Right renal pelvis (tissue), 4 donors: ENCODE measurements around the gene VEGFB. TPM values are rescaled to one million over a fixed set of nuclear protein-coding genes. Genes with fewer than 3 reads are reported as not detected.
"Not testable (repeated sequence)": the region's sequence is repeated elsewhere in the genome, so short reads cannot be mapped to it uniquely, and the experiment has no call there.

Source experiments
- DNase-seq, 4 donors: peaks; one replicate each; pipeline ENCODE4 v3.0.0-alpha.2; 2013; ENCODE audit warnings: low read depth in 4 of 4, low spot score in 3 of 4, missing footprints in 1 of 4
- polyA plus RNA-seq, 4 donors: library from polyadenylated mRNA; unstranded; fragments of 120-200 nt; gene quantifications; one replicate each; pipeline ENCODE4 v1.2.1, GENCODE V29; 2013; ENCODE audit not compliant: insufficient read length in 4 of 4

VEGFB gene
- polyA plus RNA-seq, 4 donors = 80.7 to 98.7 (median 93.8) TPM

DNA sequence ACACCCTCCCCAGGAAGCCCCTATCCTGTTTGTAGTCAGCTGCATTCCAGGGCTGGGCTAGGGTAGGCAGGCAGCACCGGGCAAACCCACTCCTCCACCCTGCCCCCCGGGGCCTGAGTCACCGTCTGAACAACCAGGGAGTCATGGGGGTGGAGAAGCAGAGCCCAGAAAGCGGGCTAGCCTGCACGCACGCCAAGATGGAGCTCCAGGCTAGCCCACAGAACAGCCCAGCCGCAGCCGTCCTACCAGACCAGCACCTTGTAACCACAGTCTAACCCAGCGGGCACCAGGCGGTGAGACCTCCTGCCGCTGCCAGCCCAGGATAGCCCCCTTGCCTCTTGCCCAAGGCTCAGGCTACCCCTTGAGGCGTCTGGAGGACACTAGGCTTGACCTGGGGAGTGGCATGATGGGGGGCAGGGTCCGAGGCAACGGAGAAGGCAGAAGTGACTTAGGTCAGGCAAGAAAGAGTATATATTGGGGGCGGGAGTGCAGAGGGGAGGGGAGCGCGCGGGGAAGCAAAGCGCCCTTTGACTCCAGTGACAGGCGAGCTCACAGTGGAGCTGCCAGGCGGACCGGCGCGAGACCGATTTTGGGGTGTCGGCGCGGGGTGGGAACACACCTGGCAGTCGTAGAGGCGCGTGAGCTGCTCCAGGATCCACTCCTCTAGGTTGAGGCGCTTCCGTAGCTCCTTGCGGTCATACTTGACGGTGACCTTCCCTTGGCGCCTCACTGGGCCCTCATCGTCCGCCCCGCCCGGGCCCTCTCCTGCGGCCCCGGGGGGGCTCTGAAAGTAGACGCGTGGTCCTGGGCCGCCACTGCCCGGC lies 11.6 kb downstream of the VEGFB start:
- no peak for DNase-seq

DNA sequence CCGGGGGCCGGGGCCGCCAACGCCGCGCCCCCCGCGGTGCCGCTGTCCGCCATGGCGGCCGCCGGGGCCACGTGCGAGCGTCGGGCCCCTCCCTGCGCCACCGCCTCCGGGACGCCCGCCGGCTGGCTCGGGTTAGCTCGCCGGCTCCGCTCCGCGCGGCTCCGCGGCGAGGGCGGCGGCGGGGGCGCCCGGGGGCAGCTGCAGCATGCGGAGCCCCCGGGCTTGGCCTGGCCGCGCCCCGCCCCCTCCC lies 12.2 kb downstream of the VEGFB start:
- not testable (repeated sequence) for DNase-seq

GRCh38 chr11:64246871-64247728 lies 12.7 kb downstream of the VEGFB start, which contains the start of gene PPP1R14B:
Gene PPP1R14B, minus strand, starts transcription at chr11:64246943. Its CDS starts 270 bp downstream, at chr11:64246673.
- DNase-seq = no peak

DNA sequence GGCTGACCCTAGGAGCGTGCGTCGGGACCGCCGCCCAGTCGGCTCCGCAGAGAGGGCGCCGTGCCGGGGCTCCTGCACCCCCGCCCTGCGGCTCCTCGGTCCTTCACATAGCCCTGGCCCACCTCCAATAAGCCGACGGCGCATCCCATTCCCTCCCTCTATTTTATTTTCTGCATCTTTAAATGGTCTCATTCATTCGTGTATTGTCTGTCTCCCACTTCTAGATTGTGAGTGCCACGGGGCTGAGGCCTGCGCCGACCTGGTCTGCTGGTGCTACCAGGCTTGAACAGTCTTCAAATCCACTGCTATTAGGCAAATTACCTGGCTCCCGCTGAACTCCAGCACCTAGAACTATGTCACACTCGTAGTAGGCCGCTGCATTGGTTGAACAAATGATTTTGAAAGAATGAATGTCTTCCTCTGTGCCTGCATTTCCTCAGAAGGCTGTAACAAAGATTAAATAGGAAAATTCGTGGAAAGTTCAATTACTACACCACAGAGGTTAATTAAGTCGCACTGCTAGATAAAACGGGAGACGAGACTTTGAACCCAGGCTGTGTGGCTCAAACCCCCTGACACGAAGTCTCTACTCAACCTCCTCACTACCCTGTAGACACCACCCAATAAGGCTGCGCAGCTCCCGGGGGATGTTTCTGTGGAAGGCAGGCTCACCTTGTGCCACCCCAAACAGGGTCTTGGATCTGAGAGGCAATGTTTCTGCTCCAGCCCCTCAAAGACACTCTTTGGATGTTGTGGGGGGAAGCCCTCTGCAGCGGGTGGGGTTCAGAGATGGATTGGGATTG lies 13.5 kb downstream of the VEGFB start:
- no peak for DNase-seq

DNA sequence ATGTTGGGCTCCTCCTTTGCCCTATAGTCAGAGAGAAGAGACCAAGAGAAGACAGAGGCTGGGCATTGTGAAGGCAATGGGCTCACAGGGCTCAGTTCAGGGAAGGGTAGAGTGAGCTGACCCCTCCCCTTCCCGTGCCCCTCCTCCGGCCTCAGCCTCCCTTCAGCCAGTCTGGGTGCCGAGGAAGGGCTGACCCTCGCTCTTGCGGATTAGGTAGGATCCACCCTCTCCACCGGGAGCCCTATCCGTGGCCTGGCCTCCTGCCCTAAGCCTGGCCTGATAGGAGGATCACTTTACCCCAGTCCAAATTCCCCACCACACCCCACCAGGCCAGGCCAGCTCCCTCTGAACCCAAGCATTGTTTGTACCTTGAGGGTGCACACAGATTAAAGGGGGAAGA lies 14.2 kb downstream of the VEGFB start:
- no peak for DNase-seq

- DNase-seq = no peak
Observed at GRCh38 chr11:64249038-64249437, 14.7 kb downstream of the VEGFB start.

DNA sequence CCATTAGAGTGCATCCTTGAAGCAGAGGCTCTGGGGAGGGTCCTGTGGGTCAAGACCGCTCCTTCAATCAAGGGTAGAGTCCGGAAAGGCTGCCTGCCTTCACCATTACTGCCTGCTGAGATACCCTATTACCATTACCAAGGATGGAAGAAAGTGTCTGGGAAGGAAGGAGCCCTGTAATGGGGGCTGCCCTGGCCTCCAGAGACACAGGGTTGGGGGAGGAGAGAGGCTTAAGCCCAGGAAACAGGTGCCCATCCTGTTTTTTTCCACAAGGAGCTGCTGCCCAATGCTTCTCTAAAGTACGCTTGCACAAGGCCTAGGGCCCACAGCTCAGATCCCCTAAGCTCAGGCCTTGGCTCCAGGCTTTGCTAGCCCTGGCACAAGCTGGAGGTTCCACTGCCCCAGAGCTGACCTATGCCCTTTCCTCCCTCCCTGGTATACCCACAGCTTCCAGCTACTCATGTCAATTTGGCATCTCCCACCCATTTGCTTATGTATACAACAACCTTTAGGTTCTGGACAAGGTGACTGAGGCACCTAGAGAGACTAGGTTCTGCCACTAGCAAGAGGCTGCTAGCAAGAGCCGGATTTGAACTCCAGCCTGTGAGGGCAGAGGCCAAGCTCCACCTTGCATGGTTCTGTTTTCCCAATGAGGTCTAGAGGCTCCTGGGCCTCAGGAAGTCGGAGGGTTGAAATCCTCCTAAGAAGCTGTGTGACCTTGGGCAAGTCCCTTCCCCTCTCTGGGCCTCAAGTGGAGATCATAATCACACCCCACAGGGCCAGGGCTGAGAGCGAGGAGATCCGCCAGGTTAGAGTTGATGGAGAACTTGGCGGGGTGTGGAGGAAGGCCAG lies 15.4 kb downstream of the VEGFB start:
- no peak for DNase-seq

DNA sequence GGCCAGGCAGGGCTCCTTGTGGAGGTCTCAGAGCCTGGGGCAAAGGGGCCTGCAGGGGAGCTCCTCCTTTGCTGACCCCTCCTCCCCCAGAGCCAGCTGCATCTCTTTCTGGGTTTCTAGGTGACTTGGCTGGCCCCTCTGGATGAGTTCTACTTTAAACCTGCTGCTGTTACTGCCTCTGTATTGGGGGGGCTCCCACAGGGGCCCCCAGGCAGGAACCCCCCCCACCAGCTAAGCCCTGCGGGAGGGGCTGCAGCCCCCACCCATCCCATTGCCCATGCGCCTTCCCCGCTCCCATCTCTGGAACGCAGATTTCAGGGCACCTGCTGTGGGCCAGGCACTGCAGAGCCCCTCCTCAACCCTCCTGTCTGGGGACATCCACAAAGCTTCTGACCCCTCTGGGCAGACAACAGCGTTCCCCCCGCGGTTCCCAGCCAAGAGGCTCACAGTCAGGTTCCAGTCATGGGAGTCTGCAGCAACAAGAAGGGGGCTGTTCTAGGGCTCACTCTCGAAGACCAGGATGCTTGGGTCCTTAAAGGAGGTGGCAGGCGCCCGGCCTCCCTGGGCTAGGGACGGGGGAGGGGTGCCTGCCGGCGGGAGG lies 16.1 kb downstream of the VEGFB start:
- no peak for DNase-seq

GRCh38 chr11:64251016-64251752 lies 16.8 kb downstream of the VEGFB start, which contains the start of gene PLCB3:
Gene PLCB3, plus strand, starts transcription at chr11:64251530. Its CDS starts 120 bp downstream, at chr11:64251650.
- DNase-seq = no peak

GRCh38 chr11:64251753-64252002 lies 17.3 kb downstream of the VEGFB start:
- DNase-seq = no peak

DNA sequence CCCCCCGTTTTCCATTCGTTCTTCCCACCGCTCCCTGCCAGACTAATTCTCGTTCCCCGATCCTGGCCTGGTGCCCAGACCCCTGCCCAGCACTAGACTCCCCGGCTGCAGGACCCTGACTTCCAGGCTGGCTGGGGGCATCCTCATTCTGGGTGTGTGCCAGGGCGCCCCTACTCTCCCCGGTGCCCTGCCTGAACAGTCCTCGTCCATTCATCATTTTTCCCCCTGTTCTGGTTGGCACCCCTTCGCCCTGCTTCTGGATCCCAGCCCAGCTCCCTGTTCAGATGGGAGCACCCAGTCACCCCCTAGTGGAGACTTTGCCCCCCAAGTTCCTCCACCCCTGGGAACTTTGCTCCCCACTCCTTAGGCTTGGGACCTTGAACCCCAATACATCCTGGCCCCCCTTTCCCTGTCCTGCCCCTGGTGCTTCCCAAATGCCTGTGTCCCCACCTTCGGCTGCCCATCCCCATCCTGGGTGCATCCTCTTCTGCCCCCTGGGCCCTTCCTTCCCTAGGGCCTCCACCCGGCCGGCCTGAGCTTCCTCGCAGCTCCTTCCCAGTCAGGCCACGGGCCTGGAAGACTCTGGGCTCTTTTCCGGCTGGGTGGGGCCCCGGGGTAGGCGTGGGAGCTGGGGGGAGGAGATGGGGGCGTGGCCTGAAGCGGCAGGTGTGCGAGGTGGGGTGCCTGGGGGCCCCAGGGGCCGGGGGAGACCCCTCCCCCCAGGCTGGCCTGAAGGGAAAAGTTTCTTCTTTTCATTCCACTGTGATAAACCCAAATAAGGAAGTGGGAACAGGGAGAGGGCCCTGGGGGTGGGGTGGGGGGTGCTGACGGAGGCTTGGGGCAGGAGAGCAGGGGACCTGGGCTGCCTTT lies 17.9 kb downstream of the VEGFB start:
- DNase-seq = no peak

DNA sequence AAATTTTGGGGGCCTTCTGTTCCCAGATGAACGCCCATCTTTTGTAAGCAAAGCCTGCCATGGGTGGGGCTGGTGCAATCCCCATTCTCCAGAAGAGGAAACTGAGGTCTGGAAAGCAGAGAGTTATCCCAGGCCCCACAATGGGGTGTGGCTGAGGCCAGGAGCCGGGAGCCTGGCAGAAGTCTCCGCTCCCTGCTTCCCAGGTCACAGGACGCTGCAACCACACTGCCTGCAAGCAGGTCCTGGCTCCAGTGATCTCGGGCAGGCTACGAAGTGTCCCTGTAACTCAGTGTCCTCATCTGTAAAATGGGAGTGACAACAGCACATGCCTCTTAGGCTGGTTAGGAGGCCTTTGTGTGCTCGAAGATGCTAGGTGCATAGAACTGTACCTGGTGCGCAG lies 18.7 kb downstream of the VEGFB start:
- DNase-seq = no peak

- DNase-seq = no peak
Observed at GRCh38 chr11:64253481-64253880, 19.1 kb downstream of the VEGFB start.

DNA sequence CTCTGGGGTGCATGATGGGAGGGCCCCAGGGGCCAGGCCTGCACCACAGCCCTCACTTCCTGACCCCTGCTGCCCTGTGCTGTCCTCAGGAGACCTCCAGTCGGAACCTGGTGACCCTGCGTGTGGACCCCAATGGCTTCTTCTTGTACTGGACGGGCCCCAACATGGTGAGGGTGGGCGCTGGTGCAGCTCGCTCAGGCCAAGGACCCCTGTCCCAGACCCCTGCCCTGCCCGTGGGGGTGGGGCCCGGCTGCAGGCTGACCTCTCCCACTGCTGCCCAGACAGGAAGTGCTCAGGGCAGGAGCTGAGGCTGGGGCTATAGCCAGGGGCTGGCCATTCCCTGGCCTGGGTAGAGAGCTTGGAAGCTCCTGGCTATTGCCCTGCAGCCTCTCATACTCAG lies 19.9 kb downstream of the VEGFB start:
- DNase-seq = no peak

- DNase-seq = no peak
Observed at GRCh38 chr11:64255135-64256128, 21.0 kb downstream of the VEGFB start.

DNA sequence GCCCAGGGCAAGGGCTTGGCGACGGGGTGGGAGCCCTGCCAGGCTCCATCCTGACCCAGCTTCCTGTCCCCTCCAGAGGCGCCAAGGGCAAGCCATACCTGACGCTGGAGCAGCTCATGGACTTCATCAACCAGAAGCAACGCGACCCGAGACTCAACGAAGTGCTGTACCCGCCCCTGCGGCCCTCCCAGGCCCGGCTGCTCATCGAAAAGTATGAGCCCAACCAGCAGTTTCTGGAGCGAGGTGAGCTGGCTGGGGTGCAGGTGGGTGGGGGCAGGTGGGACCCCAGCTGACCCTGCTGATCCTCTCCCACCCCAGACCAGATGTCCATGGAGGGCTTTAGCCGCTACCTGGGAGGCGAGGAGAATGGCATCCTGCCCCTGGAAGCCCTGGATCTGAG lies 21.9 kb downstream of the VEGFB start:
- DNase-seq = no peak

DNA sequence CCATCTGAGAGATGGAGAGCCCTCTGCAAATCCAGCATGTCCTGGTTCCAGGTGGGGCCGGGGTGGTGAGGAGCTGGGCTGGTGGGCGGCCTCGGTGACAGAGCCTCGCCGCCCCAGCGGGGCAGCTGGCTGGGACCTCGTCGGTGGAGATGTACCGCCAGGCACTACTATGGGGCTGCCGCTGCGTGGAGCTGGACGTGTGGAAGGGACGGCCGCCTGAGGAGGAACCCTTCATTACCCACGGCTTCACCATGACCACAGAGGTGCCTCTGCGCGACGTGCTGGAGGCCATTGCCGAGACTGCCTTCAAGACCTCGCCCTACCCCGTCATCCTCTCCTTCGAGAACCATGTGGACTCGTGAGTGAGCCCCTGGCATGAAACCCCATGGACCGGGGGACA lies 24.0 kb downstream of the VEGFB start:
- DNase-seq = no peak
